Activated effector memory CD4-positive, alpha-beta T cell treated with anti-CD3 and anti-CD28 coated beads, Interleukin-2, amount 50 U/mL, for 16 hours (primary cell): ENCODE data around the gene CLEC2A.
"Not testable (repeated sequence)": the region's sequence is repeated elsewhere in the genome, so short reads cannot be mapped to it uniquely, and the experiment has no call there.

Source experiments
- DNase-seq: peaks from one replicate; pipeline ENCODE4 v3.0.0-alpha.2; 2020

Gene CLEC2A

DNA sequence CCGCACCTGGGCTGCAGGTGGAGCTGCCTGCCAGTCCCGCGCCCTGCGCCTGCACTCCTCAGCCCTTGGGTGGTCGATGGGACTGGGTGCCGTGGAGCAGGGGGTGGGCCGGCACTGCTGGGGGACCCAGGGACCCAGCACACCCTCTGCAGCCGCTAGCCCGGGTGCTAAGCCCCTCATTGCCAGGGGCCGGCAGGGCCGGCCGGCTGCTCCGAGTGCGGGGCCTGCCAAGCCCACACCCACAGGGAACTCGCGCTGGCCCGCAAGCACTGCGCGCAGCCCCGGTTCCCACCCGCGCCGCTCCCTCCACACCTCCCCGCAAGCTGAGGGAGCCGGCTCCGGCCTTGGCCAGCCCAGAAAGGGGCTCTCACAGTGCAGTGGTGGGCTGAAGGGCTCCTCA is 56.0 kb downstream of the CLEC2A start:
- not testable (repeated sequence) for DNase-seq

DNA sequence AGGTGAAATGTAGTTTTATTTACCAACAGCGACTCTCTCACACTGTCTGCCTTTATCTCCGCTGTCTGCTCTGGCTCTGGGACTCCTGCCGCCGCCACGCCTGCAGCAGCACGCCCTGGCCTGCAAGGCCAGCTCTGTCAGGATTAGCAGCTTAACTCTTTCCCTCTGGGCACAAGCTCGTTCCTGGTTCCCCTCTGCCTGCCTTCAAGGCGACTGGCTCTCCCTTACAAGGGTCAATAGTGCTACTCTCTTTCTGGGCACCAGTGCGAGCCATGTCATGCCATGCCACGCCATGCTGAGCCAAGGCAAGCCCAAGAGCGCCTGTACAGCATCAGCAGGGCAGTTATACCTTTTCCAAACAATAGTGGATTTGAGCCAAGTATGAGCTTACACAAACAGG is 59.4 kb downstream of the CLEC2A start:
- no peak for DNase-seq

DNA sequence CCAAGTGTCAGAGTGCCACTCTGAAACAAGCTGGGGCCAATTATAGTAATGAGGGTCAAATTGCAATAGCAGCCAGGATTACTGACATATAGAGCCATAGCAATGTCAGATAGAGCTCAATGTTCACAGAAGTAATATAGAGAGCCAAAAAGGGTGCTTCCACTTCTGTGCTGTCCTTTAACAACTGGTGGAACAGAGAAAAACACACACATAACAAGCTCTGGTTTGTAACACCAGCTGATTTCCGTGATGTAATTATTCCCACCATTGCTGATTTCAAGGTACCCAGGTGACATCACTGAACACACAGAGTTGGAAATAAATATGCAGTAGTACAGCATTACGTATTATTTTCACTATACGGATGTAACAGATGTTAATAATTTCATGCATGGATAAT is 60.0 kb downstream of the CLEC2A start:
- DNase-seq, result no peak

DNA sequence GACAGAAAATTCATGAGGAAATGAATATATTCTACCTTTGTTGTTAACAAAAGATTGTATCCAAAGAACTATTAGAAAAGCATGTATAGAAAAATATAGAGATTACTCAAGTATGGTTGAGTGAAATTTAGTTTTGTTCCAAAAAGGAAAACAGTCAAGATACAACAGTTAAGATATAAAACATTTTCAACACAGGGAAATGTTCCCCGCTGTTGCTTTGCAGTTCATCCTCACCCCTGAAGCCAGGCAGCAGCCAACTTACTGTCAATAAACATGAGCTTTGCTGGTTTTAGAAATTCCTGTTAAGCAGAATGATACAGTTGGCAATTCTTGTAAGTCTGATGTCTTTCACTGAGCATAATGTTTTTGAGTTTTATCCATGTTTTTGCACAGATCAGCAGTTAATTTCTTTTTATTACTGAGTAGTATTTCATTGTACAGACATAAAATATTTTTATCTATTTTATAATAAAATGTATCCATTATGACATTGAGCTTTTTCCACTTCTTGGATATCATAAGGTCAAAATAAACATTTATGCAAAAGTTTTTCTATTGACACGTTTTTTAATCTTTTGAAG is 61.8 kb downstream of the CLEC2A start:
- DNase-seq, result no peak

DNA sequence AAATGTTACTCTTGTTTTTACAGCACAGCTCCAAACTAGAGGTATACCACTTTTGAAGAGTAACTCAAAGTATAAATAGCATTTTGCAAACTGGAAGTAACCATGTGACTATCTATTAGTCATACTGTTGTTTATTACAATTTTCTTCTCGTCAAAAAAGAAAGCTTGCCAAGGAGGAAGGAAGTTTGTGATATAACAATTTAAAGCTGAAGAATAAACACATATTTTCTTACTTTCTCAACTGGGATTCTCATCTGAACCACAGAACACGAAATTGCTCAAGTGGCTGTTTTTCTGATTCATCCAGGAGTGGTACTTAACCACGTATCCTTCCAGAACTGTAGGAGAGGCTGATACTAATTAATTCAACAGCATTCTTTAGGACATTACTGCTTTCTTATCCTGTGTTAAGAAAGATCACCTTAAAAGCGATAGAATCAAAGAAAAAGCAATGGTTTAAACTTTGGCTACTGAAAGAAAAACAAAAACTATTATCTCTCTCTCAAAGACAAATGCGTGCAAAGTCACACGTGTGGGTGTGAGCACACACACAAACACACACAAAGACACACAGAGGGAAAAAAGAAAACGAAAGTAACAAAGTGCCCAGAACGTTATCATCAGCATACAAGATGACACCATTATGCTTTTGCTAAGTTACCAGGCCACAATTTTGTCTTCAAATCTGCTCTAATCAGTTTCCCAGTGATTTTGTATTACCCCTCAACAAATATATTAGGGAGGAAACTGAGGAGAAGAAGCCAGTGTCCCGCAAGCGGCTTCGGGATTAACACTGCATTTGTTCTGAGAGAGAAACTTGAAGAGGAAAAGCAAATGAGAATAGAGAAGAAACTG is 62.6 kb downstream of the CLEC2A start, which contains the start of gene CLEC2B:
Gene CLEC2B (minus strand): TSS at position 48 of the 855 bp plus-strand sequence.
- no peak for DNase-seq

DNA sequence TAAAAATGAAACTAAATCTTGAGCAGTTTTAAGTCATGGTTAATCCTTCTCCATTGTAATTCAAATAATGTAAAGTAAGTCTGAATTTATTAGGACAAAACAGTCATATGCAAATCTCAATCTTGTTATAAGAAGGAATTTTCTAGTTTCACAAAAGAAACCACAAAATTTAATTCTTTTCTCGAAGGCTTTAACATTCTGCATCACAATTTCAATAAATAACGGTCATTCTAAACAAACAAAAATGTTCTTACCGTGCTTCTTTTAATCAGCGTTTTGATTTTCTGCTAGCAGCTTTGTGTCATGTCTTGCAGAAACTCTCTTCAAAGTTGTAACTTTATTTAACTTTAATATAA is 63.2 kb downstream of the CLEC2A start:
- no peak for DNase-seq

DNA sequence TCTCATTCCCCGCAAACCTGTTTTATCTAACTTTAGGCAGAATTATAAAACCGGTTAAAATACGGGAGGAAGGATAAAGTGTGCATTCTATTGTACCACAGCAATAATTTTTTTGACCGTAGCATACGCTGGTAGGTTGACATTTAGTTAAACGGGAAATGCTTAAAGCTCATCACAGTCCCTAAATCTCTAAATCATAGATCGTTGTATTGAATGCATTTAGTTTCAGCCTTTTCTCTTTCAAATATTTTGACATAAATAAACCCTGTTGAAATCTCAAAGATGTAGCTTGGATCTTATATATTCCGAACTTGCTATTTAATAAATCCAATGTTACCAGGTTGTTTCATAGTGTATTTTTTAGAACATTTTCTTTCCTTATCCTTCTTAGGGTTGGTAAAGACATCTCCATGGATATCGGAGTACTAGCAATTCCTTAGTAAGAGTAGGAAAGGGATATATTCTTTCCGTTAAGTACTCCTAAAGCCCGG is 63.8 kb downstream of the CLEC2A start:
- no peak for DNase-seq

DNA sequence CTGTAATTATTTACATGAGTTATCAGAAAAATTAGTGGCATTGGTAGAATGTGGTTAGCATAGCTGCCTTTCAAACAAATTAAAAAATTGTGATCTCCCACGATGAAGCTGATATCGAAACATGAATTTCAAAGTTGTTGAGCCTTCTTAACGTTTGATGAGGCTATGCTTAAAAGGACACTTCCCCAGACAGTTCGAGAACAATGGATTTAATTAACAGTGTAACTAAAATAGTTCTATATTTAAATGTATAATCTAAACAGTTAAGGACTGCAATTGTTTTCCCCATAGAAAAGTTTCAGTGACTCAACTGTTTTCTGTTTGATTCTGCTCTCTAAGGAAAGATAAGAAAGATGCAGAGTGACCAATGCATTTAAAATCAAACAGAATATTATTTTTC is 64.6 kb downstream of the CLEC2A start:
- DNase-seq, result no peak

DNA sequence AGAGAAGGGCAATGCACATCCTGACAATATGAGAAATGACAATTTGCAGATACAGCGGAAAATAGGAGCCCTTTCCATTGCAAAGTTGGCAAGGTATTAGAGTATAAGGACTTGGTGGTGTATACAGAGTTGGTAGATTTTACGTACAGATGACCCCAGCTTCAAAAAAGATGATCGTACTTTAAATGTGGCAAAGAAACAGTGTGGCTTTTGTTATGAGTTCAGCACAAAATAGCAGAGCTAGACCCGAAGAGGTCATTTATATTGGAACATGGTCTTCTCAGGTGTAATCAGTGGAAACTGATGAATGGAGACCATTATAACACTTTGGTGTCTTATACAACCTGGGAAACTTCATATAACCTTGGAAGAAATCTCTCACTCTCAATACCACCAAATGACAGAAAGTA is 65.3 kb downstream of the CLEC2A start:
- no peak for DNase-seq

DNA sequence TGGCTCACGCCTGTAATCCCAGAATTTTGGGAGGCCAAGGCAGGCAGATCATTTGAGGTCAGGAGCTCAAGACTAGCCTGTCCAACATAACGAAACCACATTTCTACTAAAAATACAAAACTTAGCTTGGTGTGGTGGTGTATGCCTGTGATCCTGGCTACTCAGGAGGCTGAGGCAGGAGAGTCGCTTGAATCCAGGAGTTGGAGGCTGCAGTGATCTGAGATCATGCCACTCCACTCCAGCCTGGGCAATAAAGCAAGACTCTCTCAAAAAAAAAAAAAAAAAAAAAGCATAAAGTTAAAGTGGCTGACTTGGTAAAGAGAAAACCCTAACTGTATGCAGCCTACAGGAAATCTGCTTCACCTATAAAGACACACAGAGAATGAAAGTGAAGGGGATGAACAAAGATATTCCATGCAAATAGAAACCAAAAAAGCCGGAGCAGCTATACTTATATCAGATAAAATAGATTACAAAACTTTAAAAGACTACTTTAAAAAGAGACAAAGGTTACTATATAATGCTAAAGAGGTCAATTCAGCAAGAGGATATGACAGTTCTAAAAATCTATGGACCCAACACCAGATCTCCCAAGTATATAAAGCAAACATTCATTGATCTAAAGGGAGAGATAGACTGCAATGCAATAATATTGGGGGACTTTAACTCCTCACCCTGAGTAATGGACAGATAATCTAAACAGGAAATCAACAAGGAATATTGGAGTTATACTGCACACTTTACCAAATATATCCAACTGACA is 67.1 kb downstream of the CLEC2A start:
- no peak for DNase-seq
